HG02885 (cell line): Measurements from ENCODE around the gene PAX7.
"Not testable (repeated sequence)": the region's sequence is repeated elsewhere in the genome, so short reads cannot be mapped to it uniquely, and the experiment has no call there.

Experiments used
- ATAC-seq: cut with Tn5 transposase; IDR thresholded peaks from one replicate; pipeline ENCODE4 v1.9.1; 2021; ENCODE audit warnings: mild to moderate bottlenecking; ENCODE audit not compliant: unreplicated experiment, poor library complexity

The PAX7 gene

GRCh38 chr1:18748435-18748834 lies 117.8 kb downstream of the PAX7 start:
- no peak for ATAC-seq

GRCh38 chr1:18749569-18749968 lies 118.9 kb downstream of the PAX7 start:
- no peak for ATAC-seq

GRCh38 chr1:18750600-18750999 lies 120.0 kb downstream of the PAX7 start:
- ATAC-seq, result no peak

- ATAC-seq, result no peak
These were observed 120.8 kb downstream of the PAX7 start for GRCh38 chr1:18751425-18751824.

- no peak for ATAC-seq
These were observed 121.8 kb downstream of the PAX7 start for GRCh38 chr1:18752409-18752808.

- ATAC-seq, result no peak
These were observed 129.5 kb downstream of the PAX7 start for GRCh38 chr1:18760156-18760555.

- ATAC-seq, result no peak
These were observed 131.5 kb downstream of the PAX7 start for GRCh38 chr1:18761948-18762840.

GRCh38 chr1:18764362-18764761 lies 133.7 kb downstream of the PAX7 start:
- ATAC-seq, result no peak

GRCh38 chr1:18765725-18766124 lies 135.1 kb downstream of the PAX7 start:
- no peak for ATAC-seq

GRCh38 chr1:18766328-18766727 lies 135.7 kb downstream of the PAX7 start:
- ATAC-seq, result no peak

- ATAC-seq, result not testable (repeated sequence)
These were observed 136.9 kb downstream of the PAX7 start for GRCh38 chr1:18767576-18767975.

GRCh38 chr1:18768086-18768485 lies 137.4 kb downstream of the PAX7 start:
- ATAC-seq, result no peak

GRCh38 chr1:18769140-18769539 lies 138.5 kb downstream of the PAX7 start:
- ATAC-seq, result no peak

- ATAC-seq, result no peak
These were observed 140.2 kb downstream of the PAX7 start for GRCh38 chr1:18770799-18771198.

GRCh38 chr1:18773753-18774152 lies 143.1 kb downstream of the PAX7 start:
- no peak for ATAC-seq

- no peak for ATAC-seq
These were observed 144.7 kb downstream of the PAX7 start for GRCh38 chr1:18775341-18775740.

- ATAC-seq, result no peak
These were observed 146.1 kb downstream of the PAX7 start for GRCh38 chr1:18776777-18777176.

- no peak for ATAC-seq
These were observed 147.8 kb downstream of the PAX7 start for GRCh38 chr1:18778437-18778836.

- ATAC-seq, result no peak
These were observed 150.4 kb downstream of the PAX7 start for GRCh38 chr1:18781031-18781430.

- no peak for ATAC-seq
These were observed 153.2 kb downstream of the PAX7 start for GRCh38 chr1:18783705-18784481.

- ATAC-seq, result no peak
These were observed 153.8 kb downstream of the PAX7 start for GRCh38 chr1:18784482-18784831.

- ATAC-seq, result no peak
These were observed 155.5 kb downstream of the PAX7 start for GRCh38 chr1:18786149-18786548.
